ENCODE results near the gene LAMB1. TPM values are rescaled to one million over a fixed set of nuclear protein-coding genes. Genes with fewer than 3 reads are reported as not detected.
"Not testable (repeated sequence)": the region's sequence is repeated elsewhere in the genome, so short reads cannot be mapped to it uniquely, and the experiment has no call there.

LAMB1 gene
- total RNA-seq, 2 experiments from 2014 or later = 0.16 TPM; not detected in 1

DNA sequence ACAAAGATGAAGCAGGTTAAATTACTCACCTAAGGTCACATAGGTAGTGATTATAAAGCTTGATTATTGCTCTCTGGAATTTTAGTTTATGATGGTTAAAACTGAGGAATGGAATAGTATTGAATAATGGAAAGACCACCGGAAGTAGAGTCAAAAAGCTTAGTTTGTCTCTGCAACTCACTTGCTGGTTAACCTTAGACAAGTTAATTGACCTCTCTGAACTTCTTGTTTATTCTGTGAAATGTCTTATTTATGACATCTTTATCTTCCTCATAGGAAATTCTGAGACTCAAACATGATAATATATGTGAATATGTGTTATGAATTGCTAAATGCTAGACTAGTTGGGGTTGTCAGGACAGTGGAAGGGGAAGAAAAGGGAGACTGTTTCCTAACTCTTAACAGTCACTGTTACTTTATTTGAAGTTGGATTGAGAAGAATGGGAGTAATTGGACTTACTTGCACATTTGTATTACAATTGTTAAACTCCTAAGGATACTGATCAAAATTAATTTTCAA is 102.4 kb downstream of the LAMB1 start:
- no peak overlapping the region for H3K27ac Mint-ChIP-seq
- no peaks in the 10 kb centered on the region for H3K9me3 Mint-ChIP-seq (ENCODE audit: low read depth)
- H3K27me3 Mint-ChIP-seq = no peaks in the 10 kb centered on the region
- POLR2A ChIA-PET = no interaction called here
- peaks cover 37% of the 10 kb centered on the region for H3K4me1 Mint-ChIP-seq
- CTCF ChIA-PET = interaction anchor here (1.1 to 1.3 kb wide), 2 partner anchors 12 to 17 kb away, joined by 3 read pairs; no protein-coding TSS in a partner anchor
- peaks cover 37% of the 10 kb centered on the region for H3K36me3 Mint-ChIP-seq (ENCODE audit: low read depth)
- no peak overlapping the region for H3K4me3 Mint-ChIP-seq
- ATAC-seq (no peak), DNase-seq (no peak)
- intact Hi-C loops (cut with DNase I, micrococcal nuclease) = no loop called here

DNA sequence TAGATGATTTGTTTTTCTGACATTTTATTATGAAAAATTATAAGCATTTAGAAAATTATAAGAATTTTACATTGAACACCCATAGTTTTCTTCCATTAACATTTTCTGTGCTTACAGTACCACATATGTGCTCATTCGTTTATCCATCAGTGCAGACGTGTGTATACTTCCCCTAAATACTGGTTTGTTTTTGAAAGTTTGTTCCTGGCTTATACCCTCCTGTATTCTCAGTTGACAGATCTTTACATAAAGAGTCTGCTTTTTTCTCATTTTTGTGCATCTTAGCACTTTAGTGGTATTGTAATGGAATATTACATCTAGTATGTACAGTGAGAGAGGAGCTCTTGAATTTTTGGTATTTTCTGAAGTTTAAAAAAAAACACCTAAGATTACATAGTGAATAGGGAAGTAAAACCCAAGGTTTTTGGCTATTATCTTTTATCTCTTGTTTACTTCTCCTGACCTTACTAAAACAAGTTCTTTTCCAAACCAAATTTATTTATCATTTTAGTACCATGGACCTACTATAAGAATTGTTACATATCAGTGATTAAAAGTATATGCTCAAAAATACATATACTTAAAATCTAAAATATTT is 103.9 kb downstream of the LAMB1 start:
- H3K4me1 Mint-ChIP-seq = peaks cover 51% of the 10 kb centered on the region
- intact Hi-C loops (cut with DNase I, micrococcal nuclease) = no loop called here
- H3K9me3 Mint-ChIP-seq (ENCODE audit: low read depth) = no peaks in the 10 kb centered on the region
- POLR2A ChIA-PET = no interaction called here
- CTCF ChIA-PET = interaction anchor here (0.5 to 1.2 kb wide), 2 partner anchors 25 to 300 kb away, joined by 3 to 5 read pairs; no protein-coding TSS in a partner anchor
- no peak for DNase-seq
- no peak for ATAC-seq
- no peak overlapping the region for H3K4me3 Mint-ChIP-seq
- H3K27me3 Mint-ChIP-seq = no peaks in the 10 kb centered on the region
- H3K27ac Mint-ChIP-seq = peak overlapping the region; percentile 1
- peaks cover 47% of the 10 kb centered on the region for H3K36me3 Mint-ChIP-seq (ENCODE audit: low read depth)

DNA sequence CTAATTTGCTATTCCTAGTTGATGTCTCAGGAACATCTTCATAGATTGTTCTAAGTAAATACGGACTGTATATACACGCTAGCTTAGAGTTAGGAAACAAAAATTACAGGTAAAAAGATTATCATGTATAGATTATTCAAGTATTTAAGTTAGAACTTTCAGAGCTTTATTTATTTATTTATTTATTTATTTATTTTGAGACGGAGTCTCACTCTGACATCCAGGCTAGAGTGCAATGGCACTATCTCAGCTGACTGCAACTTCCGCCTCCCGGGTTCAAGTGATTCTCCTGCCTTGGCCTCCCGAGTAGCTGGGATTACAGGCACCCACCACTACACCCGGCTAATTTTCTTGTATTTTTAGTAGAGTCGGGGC is 110.6 kb downstream of the LAMB1 start:
- Mint-ChIP-seq H3K4me3 (peak overlapping the region; percentile 79), H3K36me3 (ENCODE audit: low read depth) (peaks cover 39% of the 10 kb centered on the region), H3K27ac (peak overlapping the region; percentile 92), H3K4me1 (peaks cover 53% of the 10 kb centered on the region)
- H3K27me3 Mint-ChIP-seq; POLR2A ChIA-PET; H3K9me3 Mint-ChIP-seq (ENCODE audit: low read depth); ATAC-seq; DNase-seq: not testable (repeated sequence)
- intact Hi-C loops (cut with DNase I, micrococcal nuclease) = loop anchor here (5.0 kb wide), 2 partner anchors 310 to 330 kb away; partner anchors contain the start of genes COG5 (in 2 of the 2), DUS4L (in 2 of the 2) and BCAP29 (in 1 of the 2)
- CTCF ChIA-PET = interaction anchor here (0.8 to 2.9 kb wide), 6 partner anchors 9 to 233 kb away, joined by 3 to 10 read pairs (median 4); no protein-coding TSS in a partner anchor

DNA sequence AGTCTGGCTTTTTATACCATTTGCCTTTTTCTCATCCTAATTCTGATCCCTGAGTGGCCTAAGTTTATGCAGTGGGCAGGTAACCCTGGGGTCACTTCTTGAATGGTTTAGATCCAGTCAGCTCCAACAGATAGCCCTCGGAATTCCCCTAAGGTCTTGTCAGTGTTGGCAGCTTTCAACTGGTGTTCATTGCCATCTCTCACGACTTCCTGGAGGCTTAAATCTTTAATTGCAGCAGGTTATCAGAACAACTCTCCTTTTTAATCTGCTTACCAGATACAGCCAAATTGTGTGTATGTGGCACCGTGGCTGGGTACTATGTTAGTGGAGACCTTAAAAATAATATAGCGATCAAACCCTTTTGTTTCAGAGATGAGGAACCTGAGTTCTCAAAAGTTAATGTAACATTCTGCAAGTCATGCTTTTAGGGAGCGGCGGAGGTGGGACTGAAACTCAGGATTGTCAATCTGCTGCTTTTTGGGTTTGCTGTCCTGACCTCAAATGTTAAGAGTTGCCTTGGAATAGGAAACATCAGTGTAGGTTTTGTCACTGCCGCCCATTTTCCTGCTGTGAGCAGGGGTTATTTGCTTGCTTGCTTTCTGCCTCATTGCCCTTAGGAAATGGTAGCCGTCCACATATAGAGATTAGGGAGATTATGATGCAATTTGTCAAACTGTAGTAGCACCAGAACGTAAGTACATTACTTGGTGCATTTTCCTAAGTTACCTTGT is 111.2 kb downstream of the LAMB1 start:
- Mint-ChIP-seq H3K9me3 (ENCODE audit: low read depth) (peaks cover 4% of the 10 kb centered on the region), H3K27me3 (no peaks in the 10 kb centered on the region), H3K4me1 (peaks cover 48% of the 10 kb centered on the region), H3K27ac (peak overlapping the region; percentile 92), H3K4me3 (peak overlapping the region; percentile 79), H3K36me3 (ENCODE audit: low read depth) (peaks cover 34% of the 10 kb centered on the region)
- intact Hi-C loops (cut with DNase I, micrococcal nuclease) = loop anchor here (1.0 to 5.0 kb wide), 5 partner anchors 148 to 1231 kb away; partner anchors contain the start of genes COG5 (in 2 of the 2), DUS4L (in 2 of the 2), BCAP29 (in 1 of the 2) and CCDC71L (in 1 of the 2)
- peak; percentile 38 for DNase-seq
- peak; percentile 18 for ATAC-seq
- POLR2A ChIA-PET = interaction anchor here (0.7 kb wide), 1 partner anchor 416 kb away, joined by 4 read pairs; no protein-coding TSS in a partner anchor
- CTCF ChIA-PET = interaction anchor here (0.8 to 2.9 kb wide), 8 partner anchors 10 to 725 kb away, joined by 3 to 10 read pairs (median 4); no protein-coding TSS in a partner anchor

DNA sequence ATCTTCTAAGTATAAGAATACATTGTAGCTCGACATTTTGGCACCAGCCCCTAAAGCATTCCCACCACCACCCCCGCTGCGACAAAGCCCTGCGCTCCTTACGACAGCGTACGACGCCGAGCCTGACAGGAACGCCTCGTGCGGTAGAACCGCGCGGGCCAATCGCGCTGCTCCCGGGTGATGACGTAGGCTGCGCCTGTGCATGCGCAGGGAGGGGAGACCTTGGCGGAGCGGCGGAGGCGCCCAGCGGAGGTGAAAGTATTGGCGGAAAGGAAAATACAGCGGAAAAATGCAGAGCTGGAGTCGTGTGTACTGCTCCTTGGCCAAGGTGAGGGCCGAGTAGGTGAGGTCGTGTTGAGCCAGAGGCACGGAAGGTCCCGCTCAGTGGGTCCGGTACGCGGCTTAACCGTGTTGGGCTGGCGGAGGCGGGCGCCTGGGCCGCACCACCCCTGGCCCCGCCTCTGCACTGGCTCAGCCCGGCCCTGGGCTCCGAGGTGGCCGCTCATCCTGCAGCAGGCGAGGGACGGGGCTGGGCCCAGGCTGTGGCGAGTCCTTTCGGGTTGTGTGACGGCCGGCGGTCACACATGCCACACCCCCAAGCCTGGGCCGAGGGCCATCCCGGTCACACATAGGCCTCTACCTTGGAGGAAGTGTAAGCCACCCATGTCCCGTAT is 111.9 kb downstream of the LAMB1 start, which contains the start of gene DLD:
TSS of gene DLD (plus strand) at position 222 of the 674 bp plus-strand sequence. CDS start at position 290, 68 bp downstream.
- ATAC-seq (peak; percentile 98), DNase-seq (peak; percentile 97)
- H3K27ac Mint-ChIP-seq = peak within 1 kb of the TSS; percentile 92
- intact Hi-C loops (cut with DNase I, micrococcal nuclease) = loop anchor here (1.0 to 5.0 kb wide), 5 partner anchors 148 to 1230 kb away; partner anchors contain the start of genes COG5 (in 2 of the 2), DUS4L (in 2 of the 2), BCAP29 (in 1 of the 2) and CCDC71L (in 1 of the 2)
- H3K27me3 Mint-ChIP-seq = no peaks in the 10 kb centered on the region
- H3K4me1 Mint-ChIP-seq = peaks cover 40% of the 10 kb centered on the region
- H3K9me3 Mint-ChIP-seq (ENCODE audit: low read depth) = peaks cover 4% of the 10 kb centered on the region
- H3K4me3 Mint-ChIP-seq = peak within 1 kb of the TSS; percentile 79
- POLR2A ChIA-PET = interaction anchor here (0.7 to 1.1 kb wide), 2 partner anchors 148 to 415 kb away, joined by 3 to 4 read pairs; no protein-coding TSS in a partner anchor
- CTCF ChIA-PET = interaction anchor here (1.0 to 4.5 kb wide), 6 partner anchors 9 to 725 kb away, joined by 3 to 43 read pairs (median 4); no protein-coding TSS in a partner anchor
- peaks cover 27% of the 10 kb centered on the region for H3K36me3 Mint-ChIP-seq (ENCODE audit: low read depth)

DNA sequence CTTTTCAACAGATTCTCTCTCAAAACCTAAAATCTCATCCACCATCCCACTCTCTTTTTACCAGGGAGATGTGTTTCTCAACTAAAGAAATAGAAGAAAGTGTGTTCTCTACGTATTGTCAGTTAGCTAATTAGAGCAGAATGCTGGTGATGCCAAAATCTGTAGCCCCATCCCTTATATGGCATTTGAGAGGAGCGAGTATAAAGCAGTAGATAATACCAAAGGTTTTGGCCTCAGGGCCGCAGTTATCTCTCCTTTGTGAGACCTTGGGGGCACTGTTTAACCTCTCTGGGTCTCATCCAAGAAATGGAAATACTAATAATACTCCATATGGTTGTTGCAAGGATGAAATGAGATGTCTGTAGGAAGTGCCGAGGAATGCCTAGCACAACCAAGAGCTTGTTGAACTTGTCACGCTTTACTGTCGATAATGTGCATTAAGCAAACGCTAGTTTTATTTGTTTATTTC is 112.4 kb downstream of the LAMB1 start:
- Mint-ChIP-seq H3K27ac (peak overlapping the region; percentile 92), H3K9me3 (ENCODE audit: low read depth) (peaks cover 4% of the 10 kb centered on the region), H3K4me3 (peak overlapping the region; percentile 79), H3K27me3 (no peaks in the 10 kb centered on the region), H3K36me3 (ENCODE audit: low read depth) (peaks cover 23% of the 10 kb centered on the region), H3K4me1 (peaks cover 36% of the 10 kb centered on the region)
- ChIA-PET CTCF (interaction anchor here (1.0 to 4.5 kb wide), 6 partner anchors 8 to 724 kb away, joined by 3 to 43 read pairs (median 6); partner anchors contain the start of gene CBLL1), POLR2A (interaction anchor here (1.1 kb wide), 1 partner anchor 147 kb away, joined by 3 read pairs; no protein-coding TSS in a partner anchor)
- no peak for DNase-seq
- ATAC-seq = peak; percentile 13
- intact Hi-C loops (cut with DNase I, micrococcal nuclease) = loop anchor here (2.0 to 5.0 kb wide), 3 partner anchors 308 to 1230 kb away; partner anchors contain the start of genes COG5 (in 2 of the 2), DUS4L (in 2 of the 2), BCAP29 (in 1 of the 2) and CCDC71L (in 1 of the 2)

DNA sequence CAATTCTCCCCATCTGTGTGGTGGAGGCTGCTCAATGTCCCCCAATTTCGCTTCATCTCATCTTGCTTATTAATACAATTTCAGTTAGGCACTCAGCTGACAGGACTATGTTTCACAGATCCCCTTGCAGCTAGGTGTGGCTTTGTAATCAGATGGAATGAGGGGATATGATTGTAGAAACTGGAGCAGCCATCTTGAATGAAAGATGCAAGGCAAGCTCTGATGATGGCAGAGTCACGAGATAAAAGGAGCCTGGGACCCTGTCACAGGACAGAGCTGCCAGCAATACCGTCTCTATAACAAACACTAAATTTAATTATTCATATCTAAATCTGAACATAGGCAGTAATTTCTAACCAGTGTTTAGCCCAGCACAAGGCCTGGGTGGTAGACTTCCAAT is 113.0 kb downstream of the LAMB1 start:
- intact Hi-C loops (cut with DNase I, micrococcal nuclease) = loop anchor here (2.0 to 5.0 kb wide), 3 partner anchors 308 to 1229 kb away; partner anchors contain the start of genes COG5 (in 2 of the 2), DUS4L (in 2 of the 2), BCAP29 (in 1 of the 2) and CCDC71L (in 1 of the 2)
- DNase-seq (no peak), ATAC-seq (no peak)
- H3K4me1 Mint-ChIP-seq = peaks cover 31% of the 10 kb centered on the region
- ChIA-PET POLR2A (interaction anchor here (1.1 kb wide), 1 partner anchor 147 kb away, joined by 3 read pairs; no protein-coding TSS in a partner anchor), CTCF (interaction anchor here (1.2 to 4.5 kb wide), 7 partner anchors 8 to 256 kb away, joined by 3 to 43 read pairs (median 7); partner anchors contain the start of gene CBLL1)
- peaks cover 18% of the 10 kb centered on the region for H3K36me3 Mint-ChIP-seq (ENCODE audit: low read depth)
- no peaks in the 10 kb centered on the region for H3K27me3 Mint-ChIP-seq
- peak overlapping the region; percentile 79 for H3K4me3 Mint-ChIP-seq
- no peak overlapping the region for H3K27ac Mint-ChIP-seq
- peaks cover 4% of the 10 kb centered on the region for H3K9me3 Mint-ChIP-seq (ENCODE audit: low read depth)

DNA sequence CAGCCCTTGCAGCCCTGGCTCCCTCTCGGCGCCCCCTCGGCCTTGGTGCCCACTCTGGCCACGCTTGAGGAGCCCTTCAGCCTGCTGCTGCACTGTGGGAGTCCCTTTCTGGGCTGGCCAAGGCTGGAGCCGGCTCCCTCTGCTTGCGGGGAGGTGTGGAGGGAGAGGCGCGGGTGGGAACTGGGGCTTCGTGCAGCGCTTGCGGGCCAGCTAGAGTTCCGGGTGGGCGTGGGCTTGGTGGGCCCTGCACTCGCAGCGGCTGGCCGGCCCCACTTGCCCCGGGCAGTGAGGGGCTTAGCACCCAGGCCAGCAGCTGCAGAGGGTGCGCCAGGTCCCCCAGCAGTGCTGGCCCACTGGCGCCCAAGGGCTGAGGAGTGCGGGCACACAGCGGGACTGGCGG is 115.1 kb downstream of the LAMB1 start:
- H3K9me3 Mint-ChIP-seq (ENCODE audit: low read depth); H3K4me3 Mint-ChIP-seq; intact Hi-C loops (cut with DNase I, micrococcal nuclease); ATAC-seq; POLR2A ChIA-PET; H3K27ac Mint-ChIP-seq; H3K36me3 Mint-ChIP-seq (ENCODE audit: low read depth); H3K27me3 Mint-ChIP-seq; DNase-seq: not testable (repeated sequence)
- H3K4me1 Mint-ChIP-seq = peaks cover 11% of the 10 kb centered on the region
- CTCF ChIA-PET = interaction anchor here (2.9 to 4.5 kb wide), 2 partner anchors 9 to 144 kb away, joined by 19 to 43 read pairs; partner anchors contain the start of gene CBLL1

DNA sequence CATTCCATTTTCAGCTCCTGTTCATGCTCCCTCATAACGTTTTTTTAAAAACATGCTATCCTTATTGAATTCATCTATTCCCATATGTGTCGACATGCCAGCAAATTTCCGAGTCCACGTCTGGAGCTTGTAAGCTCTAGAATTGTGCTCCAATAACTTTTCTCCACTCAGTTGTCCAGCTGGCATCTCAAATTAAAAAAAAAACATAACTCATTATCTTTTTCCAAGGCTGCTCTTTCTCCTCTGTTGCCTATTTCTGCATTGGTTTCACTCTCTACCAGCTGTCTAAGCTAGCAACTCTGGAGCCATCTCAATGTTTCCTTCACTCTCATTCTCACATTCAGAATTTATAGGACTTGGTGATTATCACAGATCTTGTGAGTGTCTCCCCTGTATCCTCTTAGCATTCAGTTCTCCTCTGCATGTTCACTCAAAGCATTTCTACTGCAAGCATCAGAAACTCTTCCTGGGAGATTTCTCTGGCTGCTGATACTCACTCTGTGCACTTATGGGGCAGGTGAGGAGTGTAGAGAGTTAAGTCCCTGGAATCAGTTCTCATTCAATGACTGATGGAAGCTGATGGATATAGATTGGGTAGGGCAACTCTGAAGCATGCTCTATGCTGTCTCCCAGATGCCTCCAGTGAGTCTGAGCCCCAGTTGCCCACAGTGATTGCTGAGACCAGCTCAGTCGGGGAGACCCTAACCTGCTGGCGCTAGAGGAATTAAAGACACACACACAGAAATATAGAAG is 118.7 kb downstream of the LAMB1 start:
- Mint-ChIP-seq H3K9me3 (ENCODE audit: low read depth) (peaks cover 4% of the 10 kb centered on the region), H3K27me3 (peaks cover 5% of the 10 kb centered on the region), H3K4me1 (peaks cover 6% of the 10 kb centered on the region), H3K4me3 (no peak overlapping the region), H3K27ac (no peak overlapping the region), H3K36me3 (ENCODE audit: low read depth) (no peaks in the 10 kb centered on the region)
- ATAC-seq (no peak), DNase-seq (no peak)
- ChIA-PET CTCF (interaction anchor here (0.6 to 1.7 kb wide), 3 partner anchors 9 to 735 kb away, joined by 3 to 5 read pairs (median 3); no protein-coding TSS in a partner anchor), POLR2A (no interaction called here)
- intact Hi-C loops (cut with DNase I, micrococcal nuclease) = no loop called here
